Panc1 (cell line): ENCODE results near the gene EGFR. TPM values are rescaled to one million over a fixed set of nuclear protein-coding genes. Genes with fewer than 3 reads are reported as not detected.
A peak's percentile ranks its signal among the peaks of the same experiment; 100 is the strongest.

Experiments used
- ATAC-seq: fragments of 200-7000 bp; cut with Tn5 transposase; 2 replicates; pipeline ENCODE4 v1.9.1; 2020; ENCODE audit warnings: mild to moderate bottlenecking, moderate library complexity
- BruUV-seq: library from RNA; stranded (reverse); fragments of 400-500 nt; replicated peaks from 2 replicates; lab custom pipeline; 2021; lab: Mats Ljungman, UMichigan
- CTCF ChIA-PET: fragments of 300-600 bp; sonication (Branson Sonifier 250); formaldehyde crosslinking; loops from one replicate; lab custom pipeline; 2022; ENCODE audit warnings: antibody characterized with exemption; lab: Charles Lee
- POLR2A ChIA-PET: fragments of 300-600 bp; sonication (Branson Sonifier 250); formaldehyde crosslinking; loops from one replicate; lab custom pipeline; 2022; ENCODE audit warnings: antibody characterized with exemption; lab: Charles Lee
- DNase-seq: peaks from one replicate; pipeline ENCODE4 v3.0.0-alpha.2; 2010; ENCODE audit warnings: low read depth, low spot score
- H3K27ac ChIP-seq: 2 replicates; pipeline ENCODE4 v1.5.1; 2011; ENCODE audit warnings: mild to moderate bottlenecking, low read length, inconsistent platforms
- H3K27me3 ChIP-seq: fragments of 200-500 bp; sonication (Bioruptor generic); 2 replicates; pipeline ENCODE4 v1.6.0; 2014; ENCODE audit warnings: low read length, inconsistent platforms; ENCODE audit not compliant: control insufficient read depth, insufficient read depth
- H3K36me3 ChIP-seq: fragments of 200-500 bp; sonication (Bioruptor generic); 2 replicates; pipeline ENCODE4 v1.5.1; 2014; ENCODE audit warnings: inconsistent platforms, mild to moderate bottlenecking, low read length, moderate library complexity; ENCODE audit not compliant: control insufficient read depth, insufficient read depth
- H3K4me1 ChIP-seq: 2 replicates; pipeline ENCODE4 v1.5.1; 2011; ENCODE audit warnings: inconsistent platforms, mild to moderate bottlenecking, low read length, moderate library complexity; ENCODE audit not compliant: control insufficient read depth, insufficient read depth
- H3K4me3 ChIP-seq, 2 experiments: 2 replicates each; pipeline ENCODE4 v1.5.1; 2011 to 2012; ENCODE audit warnings: low read depth in 2 of 2, low read length in 2 of 2, mild to moderate bottlenecking in 2 of 2, inconsistent platforms in 1 of 2, moderate library complexity in 1 of 2
- H3K9me3 ChIP-seq: fragments of 200-500 bp; sonication (Bioruptor generic); 2 replicates; pipeline ENCODE4 v1.5.1; 2014; ENCODE audit warnings: low read depth, mild to moderate bottlenecking, inconsistent platforms, low read length, moderate library complexity; ENCODE audit not compliant: control insufficient read depth, insufficient read depth
- CTCF ChIP-seq: fragments of 450-650 bp; IDR thresholded peaks from 2 replicates; pipeline ENCODE4 v1.5.1; 2017; ENCODE audit warnings: mild to moderate bottlenecking
- POLR2AphosphoS5 ChIP-seq: IDR thresholded peaks from 2 replicates; pipeline ENCODE4 v1.6.1; 2012; ENCODE audit warnings: mild to moderate bottlenecking, low read depth, low read length, moderate library complexity
- SIN3A ChIP-seq: IDR thresholded peaks from 2 replicates; pipeline ENCODE4 v1.6.1; 2012; ENCODE audit warnings: low read depth, mild to moderate bottlenecking, low read length, moderate library complexity, borderline replicate concordance; ENCODE audit not compliant: insufficient read depth
- TCF7L2 ChIP-seq: IDR thresholded peaks from 2 replicates; pipeline ENCODE4 v1.6.1; 2011; ENCODE audit warnings: mild to moderate bottlenecking, low read depth, low read length, inconsistent platforms
- in situ Hi-C: cut with HindIII; loops from 2 replicates; pipeline ENCODE4 v1.10.0; 2016; ENCODE audit warnings: low sequenced_read_pairs, low pct_unique_long_range_greater_than_20kb
- intact Hi-C: fragments of 100-400 bp; cut with micrococcal nuclease; formaldehyde crosslinking; loops from one replicate; pipeline ENCODE4 v1.10.0; 2022; ENCODE audit not compliant: unreplicated experiment
- total RNA-seq: library from RNA; stranded (reverse); gene quantifications from one replicate; pipeline ENCODE4 v1.2.1, GENCODE V29; 2021; ENCODE audit not compliant: unreplicated experiment
- TF ChIP-seq, protein P1 (sequence below), 2 experiments: IDR thresholded peaks; 2 replicates each; pipeline ENCODE4 v1.6.1; 2011 to 2012; ENCODE audit warnings: low read depth in 2 of 2, control low read depth in 1 of 2, low read length in 1 of 2, mild to moderate bottlenecking in 1 of 2, moderate library complexity in 1 of 2; ENCODE audit not compliant: insufficient read depth in 1 of 2

Gene EGFR
- total RNA-seq, 1 experiment from 2014 or later, result 156 TPM

DNA sequence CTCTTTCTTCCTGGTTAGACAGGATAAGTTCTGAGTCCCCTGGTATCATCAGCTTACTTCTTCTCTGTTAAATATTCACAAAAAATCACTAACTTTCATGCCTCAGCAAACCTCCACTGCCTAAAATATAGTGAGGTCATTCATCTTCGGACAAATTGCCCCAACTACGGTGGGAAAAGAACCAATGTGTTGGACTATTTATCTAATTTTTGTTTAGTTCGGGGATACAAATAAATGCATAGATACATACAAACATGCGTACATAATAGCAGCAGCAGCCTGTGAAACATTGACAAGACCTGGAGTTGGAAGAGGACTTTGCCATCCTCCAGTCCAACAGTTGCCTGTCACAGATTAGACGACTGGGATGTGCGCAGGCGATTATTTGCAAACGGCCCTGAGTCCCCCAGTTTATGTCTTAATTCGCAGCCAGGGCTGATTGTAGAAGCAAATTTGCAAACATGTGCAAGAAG, 51.5 kb downstream of the EGFR start:
- Histone ChIP-seq H3K36me3 (no peaks in the 10 kb centered on the region; the same call in 1 of the 2 replicates), H3K9me3 (no peaks in the 10 kb centered on the region), H3K4me1 (peaks cover 97% of the 10 kb centered on the region), H3K4me3 (no peak overlapping the region), H3K27me3 (no peaks in the 10 kb centered on the region), H3K27ac (peak overlapping the region; percentile 100)
- TF ChIP-seq TCF7L2, result no peak
- no peak for TF ChIP-seq POLR2AphosphoS5
- no peak for TF ChIP-seq SIN3A
- TF ChIP-seq, protein P1, sequence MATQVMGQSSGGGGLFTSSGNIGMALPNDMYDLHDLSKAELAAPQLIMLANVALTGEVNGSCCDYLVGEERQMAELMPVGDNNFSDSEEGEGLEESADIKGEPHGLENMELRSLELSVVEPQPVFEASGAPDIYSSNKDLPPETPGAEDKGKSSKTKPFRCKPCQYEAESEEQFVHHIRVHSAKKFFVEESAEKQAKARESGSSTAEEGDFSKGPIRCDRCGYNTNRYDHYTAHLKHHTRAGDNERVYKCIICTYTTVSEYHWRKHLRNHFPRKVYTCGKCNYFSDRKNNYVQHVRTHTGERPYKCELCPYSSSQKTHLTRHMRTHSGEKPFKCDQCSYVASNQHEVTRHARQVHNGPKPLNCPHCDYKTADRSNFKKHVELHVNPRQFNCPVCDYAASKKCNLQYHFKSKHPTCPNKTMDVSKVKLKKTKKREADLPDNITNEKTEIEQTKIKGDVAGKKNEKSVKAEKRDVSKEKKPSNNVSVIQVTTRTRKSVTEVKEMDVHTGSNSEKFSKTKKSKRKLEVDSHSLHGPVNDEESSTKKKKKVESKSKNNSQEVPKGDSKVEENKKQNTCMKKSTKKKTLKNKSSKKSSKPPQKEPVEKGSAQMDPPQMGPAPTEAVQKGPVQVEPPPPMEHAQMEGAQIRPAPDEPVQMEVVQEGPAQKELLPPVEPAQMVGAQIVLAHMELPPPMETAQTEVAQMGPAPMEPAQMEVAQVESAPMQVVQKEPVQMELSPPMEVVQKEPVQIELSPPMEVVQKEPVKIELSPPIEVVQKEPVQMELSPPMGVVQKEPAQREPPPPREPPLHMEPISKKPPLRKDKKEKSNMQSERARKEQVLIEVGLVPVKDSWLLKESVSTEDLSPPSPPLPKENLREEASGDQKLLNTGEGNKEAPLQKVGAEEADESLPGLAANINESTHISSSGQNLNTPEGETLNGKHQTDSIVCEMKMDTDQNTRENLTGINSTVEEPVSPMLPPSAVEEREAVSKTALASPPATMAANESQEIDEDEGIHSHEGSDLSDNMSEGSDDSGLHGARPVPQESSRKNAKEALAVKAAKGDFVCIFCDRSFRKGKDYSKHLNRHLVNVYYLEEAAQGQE (IDR thresholded peaks at IDR 0.05; ENCODE audit: insufficient read depth in 1 of 2, low read depth in 2 of 2, low read length in 1 of 2), result no peak
- no peak for TF ChIP-seq CTCF
- intact Hi-C loops (loop anchor here (5.0 kb wide), 1 partner anchor 48 kb away; no protein-coding TSS in a partner anchor), in situ Hi-C loops (no loop called here)
- ChIA-PET CTCF (interaction anchor here (0.6 to 1.2 kb wide), 2 partner anchors 50 to 345 kb away, joined by 5 read pairs; no protein-coding TSS in a partner anchor), POLR2A (no interaction called here)
- DNase-seq (no peak), ATAC-seq (no peak)
- BruUV-seq, result no TSS peak

DNA sequence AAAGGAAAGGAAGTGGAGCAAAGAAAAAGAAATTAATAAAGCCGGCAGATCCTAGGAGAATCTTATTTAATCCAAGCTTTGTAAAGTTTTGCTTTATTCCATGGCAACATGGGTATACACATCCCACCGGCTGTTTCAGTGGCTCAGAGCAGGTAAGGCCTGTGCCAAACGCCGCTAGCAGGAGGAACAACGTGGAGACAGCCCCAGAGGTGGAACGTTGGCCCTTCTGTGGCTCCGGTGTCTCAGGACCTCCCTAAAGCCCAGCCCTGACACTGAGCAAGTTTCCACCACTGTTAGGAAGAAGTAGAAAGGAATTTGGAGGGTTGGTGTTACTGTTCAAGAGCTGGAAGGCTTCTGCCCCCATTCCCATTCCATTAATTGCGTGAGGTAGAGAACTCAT, 52.0 kb downstream of the EGFR start:
- Histone ChIP-seq H3K9me3 (no peaks in the 10 kb centered on the region), H3K27me3 (no peaks in the 10 kb centered on the region), H3K4me3 (no peak overlapping the region), H3K4me1 (peaks cover 97% of the 10 kb centered on the region), H3K27ac (peak overlapping the region; percentile 100), H3K36me3 (no peaks in the 10 kb centered on the region; the same call in 1 of the 2 replicates)
- ChIA-PET POLR2A (no interaction called here), CTCF (interaction anchor here (1.2 kb wide), 1 partner anchor 50 kb away, joined by 5 read pairs; no protein-coding TSS in a partner anchor)
- in situ Hi-C loops, result no loop called here
- DNase-seq, result no peak
- intact Hi-C loops, result loop anchor here (5.0 kb wide), 1 partner anchor 49 kb away; no protein-coding TSS in a partner anchor
- no TSS peak for BruUV-seq
- TF ChIP-seq CTCF (no peak), SIN3A (no peak), POLR2AphosphoS5 (no peak), TCF7L2 (no peak)
- TF ChIP-seq, protein P1 (IDR thresholded peaks at IDR 0.05; ENCODE audit: insufficient read depth in 1 of 2, low read depth in 2 of 2, low read length in 1 of 2), result no peak
- no peak for ATAC-seq
